Liver (tissue), 9 donors: ENCODE results near the gene RAI1. TPM values are rescaled to one million over a fixed set of nuclear protein-coding genes. Genes with fewer than 3 reads are reported as not detected.

Source experiments
- DNase-seq: peaks from one replicate; pipeline ENCODE4 v3.0.0-alpha.2; 2017; ENCODE audit warnings: low spot score
- H3K27ac ChIP-seq, 2 donors: one replicate each; pipeline ENCODE4 v1.7.0; 2013; ENCODE audit warnings: inconsistent platforms in 2 of 2, low read length in 2 of 2, control low read depth in 1 of 2, low read depth in 1 of 2, mild to moderate bottlenecking in 1 of 2
- H3K27me3 ChIP-seq, 4 donors: one replicate each; pipeline versions ENCODE4 v1.6.1 to v1.7.0; 2013; ENCODE audit warnings: low read length in 3 of 4, inconsistent platforms in 1 of 4, mild to moderate bottlenecking in 1 of 4, moderate library complexity in 1 of 4; ENCODE audit not compliant: control insufficient read depth in 4 of 4, insufficient read depth in 4 of 4
- H3K36me3 ChIP-seq, 4 donors: one replicate each; pipeline versions ENCODE4 v1.6.1 to v1.7.0; 2013; ENCODE audit warnings: low read length in 3 of 4, mild to moderate bottlenecking in 3 of 4, low read depth in 1 of 4, moderate library complexity in 1 of 4; ENCODE audit not compliant: control insufficient read depth in 4 of 4, insufficient read depth in 3 of 4
- H3K4me1 ChIP-seq, 4 donors: one replicate each; pipeline versions ENCODE4 v1.6.1 to v1.7.0; 2013; ENCODE audit warnings: low read length in 3 of 4, mild to moderate bottlenecking in 3 of 4, moderate library complexity in 1 of 4; ENCODE audit not compliant: control insufficient read depth in 4 of 4, insufficient read depth in 4 of 4
- H3K4me3 ChIP-seq, 3 donors: one replicate each; pipeline versions ENCODE4 v1.6.1 to v1.7.0; 2013; ENCODE audit warnings: low read length in 3 of 3, control low read depth in 1 of 3, low read depth in 1 of 3, mild to moderate bottlenecking in 1 of 3
- H3K9ac ChIP-seq, 2 donors: one replicate each; pipeline ENCODE4 v1.7.0; 2013; ENCODE audit warnings: low read length in 2 of 2, mild to moderate bottlenecking in 2 of 2, moderate library complexity in 2 of 2, control low read depth in 1 of 2, low read depth in 1 of 2
- H3K9me3 ChIP-seq, 4 donors: one replicate each; pipeline versions ENCODE4 v1.6.1 to v1.7.0; 2013; ENCODE audit warnings: low read length in 3 of 4; ENCODE audit not compliant: control insufficient read depth in 4 of 4
- EGR1 ChIP-seq, 2 donors: IDR thresholded peaks; 2 replicates each; pipeline ENCODE4 v1.6.1; 2016 to 2018; ENCODE audit warnings: antibody characterized with exemption in 2 of 2, low read depth in 2 of 2
- FOXA1 ChIP-seq: IDR thresholded peaks from 2 replicates; pipeline ENCODE4 v1.6.1; 2016; ENCODE audit warnings: antibody characterized with exemption
- GABPA ChIP-seq, 2 donors: IDR thresholded peaks in 1 of 2; conservative IDR thresholded peaks in 1 of 2; 2 replicates each; pipeline ENCODE4 v1.6.1; 2016; ENCODE audit warnings: antibody characterized with exemption in 2 of 2, mild to moderate bottlenecking in 1 of 2, moderate library complexity in 1 of 2
- HNF4G ChIP-seq: IDR thresholded peaks from 2 replicates; pipeline ENCODE4 v1.6.1; 2016; ENCODE audit warnings: antibody characterized with exemption
- JUND ChIP-seq, 2 donors: IDR thresholded peaks; 2 replicates each; pipeline ENCODE4 v1.6.1; 2016; ENCODE audit warnings: antibody characterized with exemption in 2 of 2
- NR2F2 ChIP-seq: IDR thresholded peaks from 2 replicates; pipeline ENCODE4 v1.6.1; 2016; ENCODE audit warnings: antibody characterized with exemption
- RAD21 ChIP-seq, 2 donors: IDR thresholded peaks; 2 replicates each; pipeline ENCODE4 v1.6.1; 2016; ENCODE audit warnings: antibody characterized with exemption in 2 of 2, mild to moderate bottlenecking in 2 of 2
- RXRA ChIP-seq, 2 donors: IDR thresholded peaks; 2 replicates each; pipeline ENCODE4 v1.6.1; 2017 to 2018; ENCODE audit warnings: antibody characterized with exemption in 2 of 2, mild to moderate bottlenecking in 1 of 2
- SP1 ChIP-seq: IDR thresholded peaks from 2 replicates; pipeline ENCODE4 v1.6.1; 2018; ENCODE audit warnings: antibody characterized with exemption, mild to moderate bottlenecking
- WGBS: extraction: QIAGEN DNeasy Blood & Tissue Kit; methylation state at CpG from one replicate; pipeline ENCODE4 v1.1.7; 2013; 5-methylcytosine and 5-hydroxymethylcytosine counted together
- polyA plus RNA-seq, 2 donors: library from polyadenylated mRNA; stranded (reverse) in 1 of 2; unstranded in 1 of 2; fragments of 200-250 nt in 1 of 2; fragments of >200 nt in 1 of 2; fragmentation: Nextera tagmentation in 1 of 2; extraction: Ambion mirVana in 1 of 2; gene quantifications; one replicate each; pipeline versions ENCODE4 v1.2.1 to v1.2.3, GENCODE V29; 2013 to 2015
- total RNA-seq, 2 donors: library from RNA; depleted of rRNA; stranded (reverse); fragments of >200 nt; gene quantifications; one replicate each; pipeline ENCODE4 v1.2.3, GENCODE V29; 2014
- TF ChIP-seq, protein P1 (sequence below): fragments of 150-350 bp; IDR thresholded peaks from 2 replicates; pipeline ENCODE4 v1.5.1; 2017; ENCODE audit warnings: improper control_type of control experiment, low read depth, low read length; ENCODE audit not compliant: missing input control
- TF ChIP-seq, protein P2 (sequence below): IDR thresholded peaks from 2 replicates; pipeline ENCODE4 v1.6.1; 2016; ENCODE audit warnings: antibody characterized with exemption
- TF ChIP-seq, protein P3 (sequence below): IDR thresholded peaks from 2 replicates; pipeline ENCODE4 v1.6.1; 2016; ENCODE audit warnings: antibody characterized with exemption
- TF ChIP-seq, protein P4 (sequence below): IDR thresholded peaks from 2 replicates; pipeline ENCODE4 v1.6.1; 2016; ENCODE audit warnings: antibody characterized with exemption, mild to moderate bottlenecking
- TF ChIP-seq, protein P5 (sequence below): IDR thresholded peaks from 2 replicates; pipeline ENCODE4 v1.6.1; 2016; ENCODE audit warnings: antibody characterized with exemption
- donor health status: healthy.
- donor health status: healthy.
- donor health status: healthy.
- donor health status: healthy.
- donor health status: healthy.

The RAI1 gene
- total and polyA plus RNA-seq, 4 donors: 0.57 to 7.6 (median 5.3) TPM

DNA sequence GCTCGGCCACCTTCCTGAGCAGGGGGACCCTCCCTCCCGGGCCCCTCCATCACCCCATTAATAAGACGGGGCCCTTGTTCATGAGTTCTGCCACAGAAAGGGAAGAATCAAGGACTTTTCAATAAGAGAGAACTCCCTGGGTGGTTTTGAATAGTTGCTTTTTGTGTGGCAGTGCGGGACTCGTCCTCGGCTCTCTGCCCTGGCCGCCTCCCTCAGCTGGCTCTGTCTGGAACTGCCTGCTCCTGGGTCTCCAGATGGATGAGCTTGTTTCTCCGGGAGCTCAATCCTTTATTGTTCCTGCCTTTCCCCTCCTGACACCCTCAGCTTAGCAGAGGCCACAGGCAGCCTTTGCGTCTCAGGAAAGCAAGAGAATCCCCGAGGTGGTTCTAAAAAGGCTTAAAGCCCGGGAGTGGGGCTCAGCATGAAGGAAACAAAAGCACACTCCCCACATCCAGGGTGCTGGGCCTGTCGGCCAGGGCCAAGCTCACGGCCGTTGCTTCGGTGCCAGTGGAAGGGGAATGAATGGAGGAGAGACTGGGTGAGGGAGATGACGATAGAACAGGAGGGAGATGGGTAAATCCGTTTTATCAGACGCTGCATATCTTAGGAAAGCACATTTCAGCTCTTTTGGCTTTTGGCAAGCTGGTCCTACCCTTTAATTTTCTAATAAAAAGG, 60.2 kb downstream of the RAI1 start:
- no peak for DNase-seq
- peaks cover 0 to 8% (median 5%) of the 10 kb centered on the region in 4 donors for H3K4me1 ChIP-seq
- H3K27me3 ChIP-seq: no peaks in the 10 kb centered on the region
- 88% methylated on average over 18 of the region's 18 CpGs for WGBS
- H3K9ac ChIP-seq: peak overlapping the region in 1 of 2 donors; percentile 17
- no peaks in the 10 kb centered on the region for H3K9me3 ChIP-seq
- TF ChIP-seq, protein P1, sequence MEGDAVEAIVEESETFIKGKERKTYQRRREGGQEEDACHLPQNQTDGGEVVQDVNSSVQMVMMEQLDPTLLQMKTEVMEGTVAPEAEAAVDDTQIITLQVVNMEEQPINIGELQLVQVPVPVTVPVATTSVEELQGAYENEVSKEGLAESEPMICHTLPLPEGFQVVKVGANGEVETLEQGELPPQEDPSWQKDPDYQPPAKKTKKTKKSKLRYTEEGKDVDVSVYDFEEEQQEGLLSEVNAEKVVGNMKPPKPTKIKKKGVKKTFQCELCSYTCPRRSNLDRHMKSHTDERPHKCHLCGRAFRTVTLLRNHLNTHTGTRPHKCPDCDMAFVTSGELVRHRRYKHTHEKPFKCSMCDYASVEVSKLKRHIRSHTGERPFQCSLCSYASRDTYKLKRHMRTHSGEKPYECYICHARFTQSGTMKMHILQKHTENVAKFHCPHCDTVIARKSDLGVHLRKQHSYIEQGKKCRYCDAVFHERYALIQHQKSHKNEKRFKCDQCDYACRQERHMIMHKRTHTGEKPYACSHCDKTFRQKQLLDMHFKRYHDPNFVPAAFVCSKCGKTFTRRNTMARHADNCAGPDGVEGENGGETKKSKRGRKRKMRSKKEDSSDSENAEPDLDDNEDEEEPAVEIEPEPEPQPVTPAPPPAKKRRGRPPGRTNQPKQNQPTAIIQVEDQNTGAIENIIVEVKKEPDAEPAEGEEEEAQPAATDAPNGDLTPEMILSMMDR: no peak
- TF ChIP-seq RXRA (IDR thresholded peaks at IDR 0.05): no peak
- TF ChIP-seq, protein P2, sequence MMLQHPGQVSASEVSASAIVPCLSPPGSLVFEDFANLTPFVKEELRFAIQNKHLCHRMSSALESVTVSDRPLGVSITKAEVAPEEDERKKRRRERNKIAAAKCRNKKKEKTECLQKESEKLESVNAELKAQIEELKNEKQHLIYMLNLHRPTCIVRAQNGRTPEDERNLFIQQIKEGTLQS: no peak
- no peak for TF ChIP-seq HNF4G
- TF ChIP-seq EGR1 (IDR thresholded peaks at IDR 0.05; ENCODE audit: low read depth in 2 of 2): no peak
- no peak for TF ChIP-seq SP1
- TF ChIP-seq FOXA1: no peak
- TF ChIP-seq, protein P3, sequence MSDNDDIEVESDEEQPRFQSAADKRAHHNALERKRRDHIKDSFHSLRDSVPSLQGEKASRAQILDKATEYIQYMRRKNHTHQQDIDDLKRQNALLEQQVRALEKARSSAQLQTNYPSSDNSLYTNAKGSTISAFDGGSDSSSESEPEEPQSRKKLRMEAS: no peak
- H3K27ac ChIP-seq: no peak overlapping the region
- no peak overlapping the region for H3K4me3 ChIP-seq
- H3K36me3 ChIP-seq: peaks cover 0 to 2% (median 0%) of the 10 kb centered on the region in 4 donors

DNA sequence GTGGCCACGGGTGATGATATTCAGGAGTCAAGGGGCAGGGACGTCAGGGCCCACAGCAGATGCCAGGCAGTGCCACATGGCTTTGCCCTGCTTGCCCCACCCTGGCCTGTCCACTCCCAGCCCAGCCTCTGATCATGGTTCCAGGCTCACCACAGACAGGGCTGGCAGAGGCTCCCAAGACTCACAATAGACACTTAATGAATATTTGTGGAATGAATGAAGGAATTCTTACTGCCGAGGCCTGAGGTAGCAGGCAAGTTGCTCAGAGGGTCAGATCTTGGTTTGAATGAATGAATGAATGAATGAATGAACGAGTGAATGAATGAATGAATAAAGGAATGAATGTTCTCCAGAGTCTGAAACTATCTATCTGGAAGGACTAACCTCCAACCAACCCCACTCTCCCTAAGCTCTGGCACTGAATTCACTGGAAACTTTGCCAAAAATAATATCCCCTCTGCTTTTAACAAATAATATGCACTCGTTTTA, 60.9 kb downstream of the RAI1 start:
- H3K27me3 ChIP-seq: no peaks in the 10 kb centered on the region
- peaks cover 0 to 2% (median 0%) of the 10 kb centered on the region in 4 donors for H3K36me3 ChIP-seq
- no peak for DNase-seq
- no peak overlapping the region for H3K27ac ChIP-seq
- H3K9ac ChIP-seq: no peak overlapping the region
- 58% methylated on average over 5 of the region's 5 CpGs for WGBS
- H3K4me3 ChIP-seq: no peak overlapping the region
- H3K4me1 ChIP-seq: peaks cover 0 to 8% (median 5%) of the 10 kb centered on the region in 4 donors
- H3K9me3 ChIP-seq: no peaks in the 10 kb centered on the region
- no peak for TF ChIP-seq EGR1 (IDR thresholded peaks at IDR 0.05; ENCODE audit: low read depth in 2 of 2)
- no peak for TF ChIP-seq JUND (IDR thresholded peaks at IDR 0.05)
- TF ChIP-seq, protein P4, sequence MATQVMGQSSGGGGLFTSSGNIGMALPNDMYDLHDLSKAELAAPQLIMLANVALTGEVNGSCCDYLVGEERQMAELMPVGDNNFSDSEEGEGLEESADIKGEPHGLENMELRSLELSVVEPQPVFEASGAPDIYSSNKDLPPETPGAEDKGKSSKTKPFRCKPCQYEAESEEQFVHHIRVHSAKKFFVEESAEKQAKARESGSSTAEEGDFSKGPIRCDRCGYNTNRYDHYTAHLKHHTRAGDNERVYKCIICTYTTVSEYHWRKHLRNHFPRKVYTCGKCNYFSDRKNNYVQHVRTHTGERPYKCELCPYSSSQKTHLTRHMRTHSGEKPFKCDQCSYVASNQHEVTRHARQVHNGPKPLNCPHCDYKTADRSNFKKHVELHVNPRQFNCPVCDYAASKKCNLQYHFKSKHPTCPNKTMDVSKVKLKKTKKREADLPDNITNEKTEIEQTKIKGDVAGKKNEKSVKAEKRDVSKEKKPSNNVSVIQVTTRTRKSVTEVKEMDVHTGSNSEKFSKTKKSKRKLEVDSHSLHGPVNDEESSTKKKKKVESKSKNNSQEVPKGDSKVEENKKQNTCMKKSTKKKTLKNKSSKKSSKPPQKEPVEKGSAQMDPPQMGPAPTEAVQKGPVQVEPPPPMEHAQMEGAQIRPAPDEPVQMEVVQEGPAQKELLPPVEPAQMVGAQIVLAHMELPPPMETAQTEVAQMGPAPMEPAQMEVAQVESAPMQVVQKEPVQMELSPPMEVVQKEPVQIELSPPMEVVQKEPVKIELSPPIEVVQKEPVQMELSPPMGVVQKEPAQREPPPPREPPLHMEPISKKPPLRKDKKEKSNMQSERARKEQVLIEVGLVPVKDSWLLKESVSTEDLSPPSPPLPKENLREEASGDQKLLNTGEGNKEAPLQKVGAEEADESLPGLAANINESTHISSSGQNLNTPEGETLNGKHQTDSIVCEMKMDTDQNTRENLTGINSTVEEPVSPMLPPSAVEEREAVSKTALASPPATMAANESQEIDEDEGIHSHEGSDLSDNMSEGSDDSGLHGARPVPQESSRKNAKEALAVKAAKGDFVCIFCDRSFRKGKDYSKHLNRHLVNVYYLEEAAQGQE: no peak
- TF ChIP-seq RXRA (IDR thresholded peaks at IDR 0.05): no peak
- no peak for TF ChIP-seq GABPA (IDR thresholded peaks at IDR 0.05 in 1 of 2, conservative IDR thresholded peaks at IDR 0.05 in 1 of 2)
- no peak for TF ChIP-seq RAD21 (IDR thresholded peaks at IDR 0.05)
- no peak for TF ChIP-seq NR2F2
- TF ChIP-seq FOXA1: no peak
- TF ChIP-seq, protein P2: no peak
- TF ChIP-seq, protein P3: no peak
- TF ChIP-seq, protein P5, sequence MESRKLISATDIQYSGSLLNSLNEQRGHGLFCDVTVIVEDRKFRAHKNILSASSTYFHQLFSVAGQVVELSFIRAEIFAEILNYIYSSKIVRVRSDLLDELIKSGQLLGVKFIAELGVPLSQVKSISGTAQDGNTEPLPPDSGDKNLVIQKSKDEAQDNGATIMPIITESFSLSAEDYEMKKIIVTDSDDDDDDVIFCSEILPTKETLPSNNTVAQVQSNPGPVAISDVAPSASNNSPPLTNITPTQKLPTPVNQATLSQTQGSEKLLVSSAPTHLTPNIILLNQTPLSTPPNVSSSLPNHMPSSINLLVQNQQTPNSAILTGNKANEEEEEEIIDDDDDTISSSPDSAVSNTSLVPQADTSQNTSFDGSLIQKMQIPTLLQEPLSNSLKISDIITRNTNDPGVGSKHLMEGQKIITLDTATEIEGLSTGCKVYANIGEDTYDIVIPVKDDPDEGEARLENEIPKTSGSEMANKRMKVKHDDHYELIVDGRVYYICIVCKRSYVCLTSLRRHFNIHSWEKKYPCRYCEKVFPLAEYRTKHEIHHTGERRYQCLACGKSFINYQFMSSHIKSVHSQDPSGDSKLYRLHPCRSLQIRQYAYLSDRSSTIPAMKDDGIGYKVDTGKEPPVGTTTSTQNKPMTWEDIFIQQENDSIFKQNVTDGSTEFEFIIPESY: no peak
